DND-41 (cell line): ENCODE results near the gene SAFB2.

Source experiments
- EZH2 ChIP-seq: IDR thresholded peaks from 3 replicates; pipeline ENCODE4 v1.6.1; 2012; ENCODE audit warnings: borderline replicate concordance, low read depth, mild to moderate bottlenecking, moderate library complexity, low read length, inconsistent platforms; ENCODE audit not compliant: severe bottlenecking
- TF ChIP-seq, protein P1 (sequence below): IDR thresholded peaks from 2 replicates; pipeline ENCODE4 v1.5.1; 2012; ENCODE audit warnings: borderline replicate concordance, low read length, moderate library complexity, mild to moderate bottlenecking; ENCODE audit not compliant: poor library complexity, severe bottlenecking; ENCODE audit errors: extremely low read depth

DNA sequence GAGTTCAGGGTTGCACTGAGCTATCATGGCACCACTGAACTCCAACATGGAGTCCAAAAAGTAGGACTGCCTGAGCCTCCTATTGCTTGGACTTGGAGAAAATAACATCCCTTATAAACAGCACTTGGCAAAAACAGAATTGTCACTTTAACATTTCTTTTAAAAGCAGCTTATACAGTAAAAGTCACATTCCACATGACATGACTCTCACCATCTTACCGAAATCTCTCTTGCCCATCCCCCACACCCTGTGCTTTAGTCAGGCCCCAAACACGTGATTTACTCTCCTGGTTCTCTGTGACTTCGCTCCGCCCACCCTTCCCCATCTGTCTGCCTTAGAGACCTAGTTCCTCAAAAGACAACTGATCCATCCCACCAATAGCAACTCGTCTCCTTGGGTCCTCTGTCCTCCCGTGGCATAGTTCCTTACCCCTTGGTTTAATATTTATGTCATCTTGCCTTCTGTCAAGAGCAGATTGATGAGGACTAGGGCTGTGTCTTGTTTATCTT, 4.9 kb upstream of the SAFB2 start:
- TF ChIP-seq, protein P1, sequence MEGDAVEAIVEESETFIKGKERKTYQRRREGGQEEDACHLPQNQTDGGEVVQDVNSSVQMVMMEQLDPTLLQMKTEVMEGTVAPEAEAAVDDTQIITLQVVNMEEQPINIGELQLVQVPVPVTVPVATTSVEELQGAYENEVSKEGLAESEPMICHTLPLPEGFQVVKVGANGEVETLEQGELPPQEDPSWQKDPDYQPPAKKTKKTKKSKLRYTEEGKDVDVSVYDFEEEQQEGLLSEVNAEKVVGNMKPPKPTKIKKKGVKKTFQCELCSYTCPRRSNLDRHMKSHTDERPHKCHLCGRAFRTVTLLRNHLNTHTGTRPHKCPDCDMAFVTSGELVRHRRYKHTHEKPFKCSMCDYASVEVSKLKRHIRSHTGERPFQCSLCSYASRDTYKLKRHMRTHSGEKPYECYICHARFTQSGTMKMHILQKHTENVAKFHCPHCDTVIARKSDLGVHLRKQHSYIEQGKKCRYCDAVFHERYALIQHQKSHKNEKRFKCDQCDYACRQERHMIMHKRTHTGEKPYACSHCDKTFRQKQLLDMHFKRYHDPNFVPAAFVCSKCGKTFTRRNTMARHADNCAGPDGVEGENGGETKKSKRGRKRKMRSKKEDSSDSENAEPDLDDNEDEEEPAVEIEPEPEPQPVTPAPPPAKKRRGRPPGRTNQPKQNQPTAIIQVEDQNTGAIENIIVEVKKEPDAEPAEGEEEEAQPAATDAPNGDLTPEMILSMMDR, result no peak
- TF ChIP-seq EZH2, result no peak
